Measurements from ENCODE around the gene TRIM44.

DNA sequence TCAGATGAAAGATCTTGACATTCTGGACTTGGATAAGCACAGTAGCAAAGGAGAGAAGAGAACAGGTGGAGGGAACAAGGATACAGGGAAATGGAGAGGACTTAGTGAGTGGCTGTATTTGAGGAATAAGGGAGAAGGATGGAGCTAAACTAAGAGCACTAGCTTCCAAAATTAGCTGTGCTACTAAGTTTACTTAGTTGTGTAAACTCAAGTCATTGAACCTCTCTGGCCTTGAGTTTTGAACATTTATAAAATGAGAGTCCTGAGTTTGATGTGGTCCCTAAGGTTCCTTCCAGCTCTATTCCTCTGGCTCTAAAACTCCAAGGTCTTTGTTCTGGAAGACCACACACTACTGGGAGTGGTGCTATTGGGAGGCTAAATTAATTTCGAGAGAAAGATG lies 100.7 kb downstream of the TRIM44 start:
- TF ChIP-seq EZH2 (IDR thresholded peaks at IDR 0.05; ENCODE audit: borderline replicate concordance, low read depth, low read length, poor library complexity, severe bottlenecking) = no peak
- TF ChIP-seq, protein P1, sequence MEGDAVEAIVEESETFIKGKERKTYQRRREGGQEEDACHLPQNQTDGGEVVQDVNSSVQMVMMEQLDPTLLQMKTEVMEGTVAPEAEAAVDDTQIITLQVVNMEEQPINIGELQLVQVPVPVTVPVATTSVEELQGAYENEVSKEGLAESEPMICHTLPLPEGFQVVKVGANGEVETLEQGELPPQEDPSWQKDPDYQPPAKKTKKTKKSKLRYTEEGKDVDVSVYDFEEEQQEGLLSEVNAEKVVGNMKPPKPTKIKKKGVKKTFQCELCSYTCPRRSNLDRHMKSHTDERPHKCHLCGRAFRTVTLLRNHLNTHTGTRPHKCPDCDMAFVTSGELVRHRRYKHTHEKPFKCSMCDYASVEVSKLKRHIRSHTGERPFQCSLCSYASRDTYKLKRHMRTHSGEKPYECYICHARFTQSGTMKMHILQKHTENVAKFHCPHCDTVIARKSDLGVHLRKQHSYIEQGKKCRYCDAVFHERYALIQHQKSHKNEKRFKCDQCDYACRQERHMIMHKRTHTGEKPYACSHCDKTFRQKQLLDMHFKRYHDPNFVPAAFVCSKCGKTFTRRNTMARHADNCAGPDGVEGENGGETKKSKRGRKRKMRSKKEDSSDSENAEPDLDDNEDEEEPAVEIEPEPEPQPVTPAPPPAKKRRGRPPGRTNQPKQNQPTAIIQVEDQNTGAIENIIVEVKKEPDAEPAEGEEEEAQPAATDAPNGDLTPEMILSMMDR (conservative IDR thresholded peaks at IDR 0.05; ENCODE audit: low read depth, low read length) = no peak
